NOMO-1 treated with dmso at 0.1 percent for 144 hours (cell line): ENCODE results near the gene EAF1.
"Not testable (repeated sequence)": the region's sequence is repeated elsewhere in the genome, so short reads cannot be mapped to it uniquely, and the experiment has no call there.

Source experiments
- DNase-seq: peaks from one replicate; lab custom pipeline; 2025; ENCODE audit not compliant: unreplicated experiment; lab: John Stamatoyannopoulos, UW

The EAF1 gene

GRCh38 chr3:15405448-15406050 lies 21.8 kb upstream of the EAF1 start:
- peak; percentile 41 for DNase-seq

GRCh38 chr3:15409239-15409638 lies 18.2 kb upstream of the EAF1 start:
- peak; percentile 45 for DNase-seq

- no peak for DNase-seq
Measured at GRCh38 chr3:15409774-15410173, 17.6 kb upstream of the EAF1 start.

- DNase-seq = not testable (repeated sequence)
Measured at GRCh38 chr3:15410966-15411365, 16.4 kb upstream of the EAF1 start.

GRCh38 chr3:15420871-15421270 lies 6.5 kb upstream of the EAF1 start:
- DNase-seq = no peak

GRCh38 chr3:15426579-15427118 lies 749 bp upstream of the EAF1 start:
- no peak for DNase-seq

GRCh38 chr3:15427981-15428380 lies 583 bp downstream of the EAF1 start:
- DNase-seq = no peak

GRCh38 chr3:15428539-15428938 lies 1.1 kb downstream of the EAF1 start:
- DNase-seq = no peak

- no peak for DNase-seq
Measured at GRCh38 chr3:15429080-15429479, 1.7 kb downstream of the EAF1 start.

GRCh38 chr3:15430624-15431023 lies 3.2 kb downstream of the EAF1 start:
- DNase-seq = no peak

GRCh38 chr3:15431256-15431837 lies 3.9 kb downstream of the EAF1 start:
- DNase-seq = no peak

GRCh38 chr3:15433531-15433930 lies 6.1 kb downstream of the EAF1 start:
- DNase-seq = no peak

GRCh38 chr3:15434756-15435155 lies 7.4 kb downstream of the EAF1 start:
- DNase-seq = no peak

- no peak for DNase-seq
Measured at GRCh38 chr3:15436246-15436645, 8.8 kb downstream of the EAF1 start.

GRCh38 chr3:15438983-15439382 lies 11.6 kb downstream of the EAF1 start:
- DNase-seq = peak; percentile 43

GRCh38 chr3:15439476-15439875 lies 12.1 kb downstream of the EAF1 start:
- DNase-seq = no peak

- DNase-seq = peak; percentile 38
Measured at GRCh38 chr3:15440891-15441290, 13.5 kb downstream of the EAF1 start.

- no peak for DNase-seq
Measured at GRCh38 chr3:15443826-15444524, 16.6 kb downstream of the EAF1 start.

GRCh38 chr3:15449489-15450224 lies 22.3 kb downstream of the EAF1 start:
- no peak for DNase-seq

- DNase-seq = no peak
Measured at GRCh38 chr3:15450438-15451215, 23.2 kb downstream of the EAF1 start.
